AG04450 (cell line): Measurements from ENCODE around the gene GULP1. TPM values are rescaled to one million over a fixed set of nuclear protein-coding genes. Genes with fewer than 3 reads are reported as not detected.
A peak's percentile ranks its signal among the peaks of the same experiment; 100 is the strongest.

Source experiments
- CTCF ChIA-PET: fragments of 300-600, 350-600 bp; formaldehyde crosslinking; extraction: SDS; loops from one replicate; lab custom pipeline; 2022; ENCODE audit warnings: antibody characterized with exemption, inconsistent platforms; lab: Charles Lee
- POLR2A ChIA-PET: fragments of 350-600 bp; formaldehyde crosslinking; extraction: SDS; loops from one replicate; lab custom pipeline; 2021; ENCODE audit warnings: antibody characterized with exemption, inconsistent platforms; lab: Yijun Ruan, JAX
- DNase-seq: peaks from one replicate; pipeline ENCODE4 v3.0.0-alpha.2; 2011; ENCODE audit warnings: low read depth, low spot score
- H3K27ac ChIP-seq: one replicate; pipeline ENCODE4 v1.5.1; 2012; ENCODE audit warnings: low read depth, low read length, control low read depth
- H3K27me3 ChIP-seq: one replicate; pipeline ENCODE4 v1.6.0; 2012; ENCODE audit warnings: low read length; ENCODE audit not compliant: control insufficient read depth, insufficient read depth
- H3K4me3 ChIP-seq: 2 replicates; pipeline ENCODE4 v1.5.1; 2011; ENCODE audit warnings: mild to moderate bottlenecking, low read depth, low read length, control low read depth
- H3K9me3 ChIP-seq: 2 replicates; pipeline ENCODE4 v1.5.1; 2012; ENCODE audit warnings: low read length; ENCODE audit not compliant: control insufficient read depth, insufficient read depth
- CTCF ChIP-seq: IDR thresholded peaks from 2 replicates; pipeline ENCODE4 v1.5.1; 2011; ENCODE audit warnings: low read depth, low read length, control low read depth, inconsistent platforms
- polyA plus RNA-seq: library from polyadenylated mRNA; depleted of rRNA; stranded (reverse); fragments of >200 nt; gene quantifications from 2 replicates; pipeline ENCODE4 v1.2.3, GENCODE V29; 2011

The GULP1 gene
- polyA plus RNA-seq, 1 experiment = 44.7 TPM

DNA sequence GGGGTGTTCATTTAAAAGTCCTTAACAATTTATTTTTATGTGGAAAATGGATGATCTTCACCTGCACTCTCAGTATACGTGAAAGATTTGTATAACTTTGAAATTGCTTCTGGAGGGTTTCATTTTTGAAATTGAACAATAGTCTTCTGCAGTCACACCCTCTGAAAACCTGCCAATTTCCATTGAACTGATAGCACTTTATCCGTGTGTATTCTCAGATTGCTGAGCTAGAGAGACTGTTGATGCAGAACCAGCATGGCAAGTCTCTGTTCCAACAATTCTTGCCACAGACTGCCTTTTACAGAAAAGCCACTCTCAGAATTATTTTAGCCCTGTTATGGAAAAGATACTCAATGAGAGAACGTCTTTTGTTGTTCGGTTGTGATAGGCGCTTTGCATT, 6.6 kb upstream of the GULP1 start:
- TF ChIP-seq CTCF = no peak
- no peaks in the 10 kb centered on the region for H3K27me3 ChIP-seq
- POLR2A ChIA-PET = no interaction called here
- H3K27ac ChIP-seq = no peak overlapping the region
- peaks cover 3% of the 10 kb centered on the region; the same call in 1 of the 2 replicates for H3K9me3 ChIP-seq
- no peak overlapping the region for H3K4me3 ChIP-seq
- no peak for DNase-seq
- CTCF ChIA-PET = no interaction called here

GRCh38 chr2:188285774-188286173, 5.9 kb upstream of the GULP1 start:
- H3K27me3 ChIP-seq = no peaks in the 10 kb centered on the region
- H3K4me3 ChIP-seq = no peak overlapping the region
- no peak for DNase-seq
- ChIA-PET CTCF (no interaction called here), POLR2A (no interaction called here)
- no peak for TF ChIP-seq CTCF
- H3K27ac ChIP-seq = no peak overlapping the region
- H3K9me3 ChIP-seq = peaks cover 3% of the 10 kb centered on the region; the same call in 1 of the 2 replicates

DNA sequence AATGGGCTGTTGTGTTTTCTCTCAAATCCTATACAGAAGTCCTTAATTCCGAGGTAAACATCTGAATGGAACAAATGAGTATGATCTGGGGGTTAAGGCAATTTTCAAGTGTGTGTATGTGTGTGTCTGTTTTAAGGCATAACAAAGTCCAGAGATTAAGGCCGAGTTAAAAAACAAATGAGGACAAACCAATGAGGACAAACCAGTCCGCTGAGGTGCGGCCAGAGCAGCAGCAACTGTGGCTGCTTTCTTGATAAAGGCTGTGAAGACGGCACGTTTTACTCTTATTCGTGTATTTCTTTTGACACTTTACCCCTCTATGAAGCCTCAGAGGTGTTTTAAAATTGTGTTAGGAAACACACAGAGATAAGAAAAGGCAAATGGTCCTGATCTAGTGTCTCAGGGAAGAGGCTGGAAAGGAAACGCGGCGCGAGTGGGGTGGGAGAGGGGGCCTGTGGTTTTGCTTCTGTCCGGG, 495 bp upstream of the GULP1 start:
- DNase-seq = no peak
- Histone ChIP-seq H3K4me3 (peak overlapping the region; percentile 83), H3K27ac (peak overlapping the region; percentile 86), H3K27me3 (no peaks in the 10 kb centered on the region), H3K9me3 (peaks cover 3% of the 10 kb centered on the region; the same call in 1 of the 2 replicates)
- TF ChIP-seq CTCF = no peak
- POLR2A ChIA-PET = interaction anchor here (1.1 kb wide), 2 partner anchors 10 to 108 kb away, joined by 3 read pairs; no protein-coding TSS in a partner anchor
- CTCF ChIA-PET = interaction anchor here (0.7 to 4.4 kb wide), 12 partner anchors 10 to 395 kb away, joined by 3 to 31 read pairs (median 4); no protein-coding TSS in a partner anchor

GRCh38 chr2:188292348-188293239, 920 bp downstream of the GULP1 start:
- Histone ChIP-seq H3K4me3 (peak overlapping the region; percentile 83), H3K27ac (peak overlapping the region; percentile 86), H3K27me3 (no peaks in the 10 kb centered on the region), H3K9me3 (peaks cover under 1% of the 10 kb centered on the region; the same call in 1 of the 2 replicates)
- TF ChIP-seq CTCF = no peak
- ChIA-PET POLR2A (interaction anchor here (0.6 to 2.0 kb wide), 13 partner anchors 11 to 310 kb away, joined by 3 to 5 read pairs (median 4); no protein-coding TSS in a partner anchor), CTCF (interaction anchor here (0.6 to 4.4 kb wide), 22 partner anchors 8 to 711 kb away, joined by 3 to 31 read pairs (median 4); no protein-coding TSS in a partner anchor)
- peak; percentile 68 for DNase-seq
